ENCODE results near the gene KCNJ10. TPM values are rescaled to one million over a fixed set of nuclear protein-coding genes. Genes with fewer than 3 reads are reported as not detected.

The KCNJ10 gene
- total RNA-seq, 2 experiments from 2014 or later = not detected

DNA sequence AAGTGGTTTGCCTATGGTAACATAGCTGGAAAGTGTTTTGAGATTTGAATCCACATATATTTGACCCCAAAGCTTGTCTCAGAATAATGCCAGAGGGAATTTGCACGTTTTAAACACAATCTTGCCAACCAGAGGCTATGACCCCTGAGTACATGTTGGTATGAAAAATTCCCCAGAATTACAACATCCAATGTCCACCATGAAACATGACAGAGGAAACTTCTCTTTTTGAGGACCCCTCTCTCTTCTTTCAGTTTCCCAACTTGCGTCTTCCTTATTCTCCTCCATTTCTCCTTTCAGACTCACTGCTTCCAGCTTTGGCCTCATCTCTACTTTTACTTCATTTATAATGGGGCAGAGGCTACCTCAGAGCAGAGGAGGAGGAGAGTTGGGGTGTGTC, 5.9 kb upstream of the KCNJ10 start:
- no peak overlapping the region for H3K4me3 Mint-ChIP-seq
- H3K27me3 Mint-ChIP-seq = peaks cover 46% of the 10 kb centered on the region
- no peaks in the 10 kb centered on the region for H3K36me3 Mint-ChIP-seq
- ATAC-seq (no peak), DNase-seq (no peak)
- CTCF ChIA-PET = interaction anchor here (0.9 to 40.9 kb wide), 3 partner anchors 4 to 68 kb away, joined by 4 to 633 read pairs (median 633); partner anchors contain the start of genes KCNJ10 and KCNJ9
- peaks cover 11% of the 10 kb centered on the region for H3K4me1 Mint-ChIP-seq
- no peak overlapping the region for H3K27ac Mint-ChIP-seq
- no peaks in the 10 kb centered on the region for H3K9me3 Mint-ChIP-seq (ENCODE audit: low read depth)

- Mint-ChIP-seq H3K36me3 (no peaks in the 10 kb centered on the region), H3K27me3 (peaks cover 44% of the 10 kb centered on the region), H3K9me3 (ENCODE audit: low read depth) (no peaks in the 10 kb centered on the region), H3K4me3 (no peak overlapping the region), H3K27ac (no peak overlapping the region), H3K4me1 (peaks cover 15% of the 10 kb centered on the region)
- no peak for ATAC-seq
- no peak for DNase-seq
- CTCF ChIA-PET = interaction anchor here (1.0 to 40.9 kb wide), 3 partner anchors 5 to 68 kb away, joined by 3 to 633 read pairs (median 633); partner anchors contain the start of genes KCNJ10 and KCNJ9
Observed at GRCh38 chr1:160074865-160075264, 4.9 kb upstream of the KCNJ10 start.

GRCh38 chr1:160071289-160071688, 1.3 kb upstream of the KCNJ10 start:
- Mint-ChIP-seq H3K36me3 (no peaks in the 10 kb centered on the region), H3K9me3 (ENCODE audit: low read depth) (no peaks in the 10 kb centered on the region), H3K4me1 (peaks cover 15% of the 10 kb centered on the region), H3K4me3 (no peak overlapping the region), H3K27me3 (peaks cover 49% of the 10 kb centered on the region), H3K27ac (no peak overlapping the region)
- ATAC-seq = no peak
- DNase-seq = no peak
- CTCF ChIA-PET = interaction anchor here (1.1 to 40.9 kb wide), 5 partner anchors 9 to 66 kb away, joined by 3 to 633 read pairs (median 5); partner anchors contain the start of genes KCNJ10 and KCNJ9

- Mint-ChIP-seq H3K9me3 (ENCODE audit: low read depth) (no peaks in the 10 kb centered on the region), H3K36me3 (no peaks in the 10 kb centered on the region), H3K4me1 (peaks cover 15% of the 10 kb centered on the region), H3K27me3 (peaks cover 49% of the 10 kb centered on the region), H3K27ac (no peak overlapping the region), H3K4me3 (peak overlapping the region; percentile 75)
- CTCF ChIA-PET = interaction anchor here (1.4 to 40.9 kb wide), 5 partner anchors 10 to 123 kb away, joined by 3 to 633 read pairs (median 5); partner anchors contain the start of genes KCNJ10 and KCNJ9
- peak; percentile 87 for ATAC-seq
- peak; percentile 74 for DNase-seq
Observed at GRCh38 chr1:160070243-160071163, 543 bp upstream of the KCNJ10 start.

GRCh38 chr1:160068225-160068624, 1.7 kb downstream of the KCNJ10 start:
- Mint-ChIP-seq H3K4me3 (no peak overlapping the region), H3K9me3 (ENCODE audit: low read depth) (no peaks in the 10 kb centered on the region), H3K36me3 (no peaks in the 10 kb centered on the region), H3K27ac (no peak overlapping the region), H3K4me1 (peaks cover 15% of the 10 kb centered on the region), H3K27me3 (peaks cover 54% of the 10 kb centered on the region)
- ATAC-seq (no peak), DNase-seq (no peak)
- CTCF ChIA-PET = interaction anchor here (1.2 to 40.9 kb wide), 3 partner anchors 9 to 62 kb away, joined by 3 to 633 read pairs (median 633); partner anchors contain the start of genes KCNJ10 and KCNJ9

DNA sequence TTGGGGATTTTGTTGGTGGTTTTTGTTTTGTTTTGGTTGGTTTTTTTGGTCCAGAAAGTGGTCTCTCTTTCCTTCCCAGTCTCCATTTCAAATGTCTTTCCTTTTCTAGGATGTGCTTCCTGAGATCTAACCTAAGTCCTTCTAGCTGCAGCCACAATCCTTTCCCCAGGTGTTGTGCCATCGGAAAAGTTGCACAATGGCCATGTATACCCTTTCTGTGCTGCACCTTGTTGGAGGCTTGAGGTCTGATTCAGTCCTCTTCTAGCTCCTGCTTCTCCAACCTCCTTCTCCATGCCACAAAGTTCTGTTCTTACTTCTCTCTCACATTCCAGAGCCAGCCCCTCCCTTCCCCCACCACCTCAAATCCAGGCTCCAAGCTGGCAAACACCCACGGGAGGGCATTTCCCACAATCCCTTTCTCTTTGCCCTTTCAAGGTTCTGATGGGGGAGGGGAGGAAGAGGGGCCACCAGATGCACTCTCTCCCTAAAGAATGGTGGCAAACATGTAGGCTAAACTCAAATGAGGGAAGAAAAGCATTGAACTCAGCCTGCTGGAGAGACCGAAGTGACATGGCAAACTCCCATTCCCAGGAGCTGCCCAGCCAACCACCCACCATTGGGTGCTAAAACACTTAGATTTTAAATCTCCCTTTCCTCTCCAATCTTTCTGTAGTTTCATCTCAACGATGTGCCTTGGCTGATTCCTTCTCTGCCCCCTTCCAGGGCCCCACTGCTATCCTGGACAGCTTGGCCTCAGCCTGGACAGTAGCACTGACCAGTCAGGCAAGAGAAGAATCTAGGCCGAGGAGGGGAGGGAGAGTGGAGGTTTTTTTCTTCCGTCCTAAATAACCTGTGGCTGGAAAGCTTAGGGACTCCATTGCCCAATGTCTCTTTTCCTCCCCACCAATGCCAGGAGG, 2.9 kb downstream of the KCNJ10 start:
- H3K36me3 Mint-ChIP-seq = no peaks in the 10 kb centered on the region

GRCh38 chr1:160064746-160065145, 5.2 kb downstream of the KCNJ10 start:
- no peak for DNase-seq
- Mint-ChIP-seq H3K27me3 (peaks cover 39% of the 10 kb centered on the region), H3K27ac (no peak overlapping the region), H3K9me3 (ENCODE audit: low read depth) (no peaks in the 10 kb centered on the region), H3K4me3 (no peak overlapping the region), H3K4me1 (no peaks in the 10 kb centered on the region), H3K36me3 (no peaks in the 10 kb centered on the region)
- CTCF ChIA-PET = interaction anchor here (0.9 to 40.9 kb wide), 3 partner anchors 15 to 57 kb away, joined by 3 to 633 read pairs (median 13); partner anchors contain the start of genes KCNJ10 and KCNJ9
- ATAC-seq = no peak

More for the DNA sequence above, 2.9 kb downstream of the KCNJ10 start:
- CTCF ChIA-PET = interaction anchor here (0.8 to 40.9 kb wide), 3 partner anchors 8 to 126 kb away, joined by 3 to 633 read pairs (median 633); partner anchors contain the start of genes KCNJ10 and KCNJ9
- Mint-ChIP-seq H3K4me1 (peaks cover 14% of the 10 kb centered on the region), H3K4me3 (no peak overlapping the region), H3K27ac (no peak overlapping the region), H3K9me3 (ENCODE audit: low read depth) (no peaks in the 10 kb centered on the region), H3K27me3 (peaks cover 52% of the 10 kb centered on the region)
- ATAC-seq = no peak
- DNase-seq = no peak

GRCh38 chr1:160064164-160064563, 5.8 kb downstream of the KCNJ10 start:
- Mint-ChIP-seq H3K27ac (no peak overlapping the region), H3K4me1 (no peaks in the 10 kb centered on the region), H3K4me3 (no peak overlapping the region), H3K9me3 (ENCODE audit: low read depth) (no peaks in the 10 kb centered on the region), H3K36me3 (no peaks in the 10 kb centered on the region), H3K27me3 (peaks cover 37% of the 10 kb centered on the region)
- ATAC-seq = no peak
- CTCF ChIA-PET = interaction anchor here (0.9 to 40.9 kb wide), 3 partner anchors 16 to 56 kb away, joined by 3 to 633 read pairs (median 13); partner anchors contain the start of genes KCNJ10 and KCNJ9
- no peak for DNase-seq

- H3K4me1 Mint-ChIP-seq = no peaks in the 10 kb centered on the region
- no peak overlapping the region for H3K27ac Mint-ChIP-seq
- DNase-seq (no peak), ATAC-seq (no peak)
- H3K27me3 Mint-ChIP-seq = peaks cover 34% of the 10 kb centered on the region
- H3K36me3 Mint-ChIP-seq = no peaks in the 10 kb centered on the region
- no peak overlapping the region for H3K4me3 Mint-ChIP-seq
- no peaks in the 10 kb centered on the region for H3K9me3 Mint-ChIP-seq (ENCODE audit: low read depth)
- CTCF ChIA-PET = interaction anchor here (3.2 to 40.9 kb wide), 2 partner anchors 17 kb away, joined by 13 to 633 read pairs; partner anchors contain the start of genes KCNJ10 and KCNJ9
Observed at GRCh38 chr1:160063176-160063575, 6.8 kb downstream of the KCNJ10 start.

DNA sequence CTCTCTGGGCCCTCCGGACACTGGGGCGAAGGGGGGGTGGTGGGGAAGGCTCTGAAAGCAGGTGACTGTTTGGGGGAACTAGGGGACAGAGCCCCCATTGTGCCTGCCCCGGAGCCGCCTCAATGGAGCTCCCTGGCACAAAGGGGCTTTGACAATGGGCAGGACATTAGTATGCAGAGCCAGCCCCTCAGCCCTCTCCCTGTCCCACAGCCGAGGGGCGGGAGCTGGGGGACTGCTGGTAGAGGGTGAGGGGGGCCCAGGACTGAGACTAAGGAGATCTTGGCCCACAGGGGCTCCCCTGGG, 7.8 kb downstream of the KCNJ10 start:
- no peaks in the 10 kb centered on the region for H3K36me3 Mint-ChIP-seq
- CTCF ChIA-PET = interaction anchor here (3.2 to 40.9 kb wide), 2 partner anchors 16 to 18 kb away, joined by 13 to 633 read pairs; partner anchors contain the start of genes KCNJ10 and KCNJ9

GRCh38 chr1:160061369-160062229, 8.4 kb downstream of the KCNJ10 start:
- H3K9me3 Mint-ChIP-seq (ENCODE audit: low read depth) = no peaks in the 10 kb centered on the region
- peaks cover 34% of the 10 kb centered on the region for H3K27me3 Mint-ChIP-seq
- no peaks in the 10 kb centered on the region for H3K4me1 Mint-ChIP-seq
- DNase-seq (no peak), ATAC-seq (no peak)
- CTCF ChIA-PET = interaction anchor here (2.7 to 40.9 kb wide), 2 partner anchors 15 to 19 kb away, joined by 16 to 633 read pairs; partner anchors contain the start of genes KCNJ10 and KCNJ9
- H3K36me3 Mint-ChIP-seq = no peaks in the 10 kb centered on the region
- no peak overlapping the region for H3K27ac Mint-ChIP-seq
- no peak overlapping the region for H3K4me3 Mint-ChIP-seq

More for the DNA sequence above, 7.8 kb downstream of the KCNJ10 start:
- Mint-ChIP-seq H3K27ac (no peak overlapping the region), H3K4me3 (no peak overlapping the region), H3K27me3 (peaks cover 34% of the 10 kb centered on the region), H3K9me3 (ENCODE audit: low read depth) (no peaks in the 10 kb centered on the region), H3K4me1 (no peaks in the 10 kb centered on the region)
- ATAC-seq (no peak), DNase-seq (no peak)

GRCh38 chr1:160058087-160058486, 11.9 kb downstream of the KCNJ10 start:
- Mint-ChIP-seq H3K4me1 (no peaks in the 10 kb centered on the region), H3K9me3 (ENCODE audit: low read depth) (no peaks in the 10 kb centered on the region), H3K27me3 (peaks cover 47% of the 10 kb centered on the region), H3K36me3 (no peaks in the 10 kb centered on the region), H3K27ac (no peak overlapping the region), H3K4me3 (no peak overlapping the region)
- no peak for DNase-seq
- ATAC-seq = no peak
- CTCF ChIA-PET = interaction anchor here (0.8 to 40.9 kb wide), 4 partner anchors 11 to 51 kb away, joined by 3 to 633 read pairs (median 6); partner anchors contain the start of genes KCNJ10 and KCNJ9

All from activated CD8-positive, alpha-beta memory T cell treated with anti-CD3 and anti-CD28 coated beads, Interleukin-2, amount 10 ng/mL, durations not matched to agents 7 days and 5 days (primary cell).